Measurements from ENCODE around the gene ADGRF3. TPM values are rescaled to one million over a fixed set of nuclear protein-coding genes. Genes with fewer than 3 reads are reported as not detected.

The ADGRF3 gene
- total and polyA plus RNA-seq, 2 of the 8 experiments (the other 6 are each of a cell fraction or from before 2014, with no cell fraction given): 0.54 to 0.69 TPM

DNA sequence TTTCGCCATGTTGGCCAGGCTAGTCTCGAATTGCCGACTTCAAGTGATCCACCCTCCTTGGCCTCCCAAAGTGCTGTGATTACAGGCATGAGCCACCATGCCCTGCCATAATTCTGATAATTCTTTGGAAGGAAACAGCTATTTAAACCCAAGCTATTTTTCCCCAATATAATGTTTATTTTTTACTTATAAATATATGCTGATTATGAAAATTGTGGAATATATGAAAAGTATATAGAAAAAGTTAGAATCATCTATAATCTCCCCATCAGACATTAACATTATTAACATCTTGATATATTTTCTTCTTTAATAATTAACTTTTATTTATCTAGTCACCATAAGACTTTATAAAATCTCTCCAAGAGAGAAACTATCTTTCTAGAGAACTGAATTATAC, 60.7 kb downstream of the ADGRF3 start:
- FAIRE-seq: no peak
- H2BK120ac ChIP-seq (replicated peaks; ENCODE audit: low read depth, low read length): no peak overlapping the region
- no peaks in the 10 kb centered on the region for H3K27me3 ChIP-seq (replicated peaks in 1 of 4; ENCODE audit: control insufficient read depth in 3 of 4, extremely low read depth in 1 of 4, insufficient read depth in 3 of 4, low read length in 3 of 4)
- H2AFZ ChIP-seq (ENCODE audit: low read length): no peak overlapping the region
- no peak overlapping the region for H3K27ac ChIP-seq (ENCODE audit: low read depth, low read length)
- H4K20me1 ChIP-seq (replicated peaks in 1 of 2; ENCODE audit: control insufficient read depth in 1 of 2, insufficient read depth in 2 of 2, low read length in 2 of 2): no peaks in the 10 kb centered on the region
- DNase-seq (ENCODE audit: low read depth in 1 of 2, low spot score in 2 of 2): no peak
- WGBS, 2 experiments (ENCODE audit: extremely low coverage in 1 of 2, insufficient coverage in 1 of 2, insufficient read length in 1 of 2, insufficient replicate concordance in 2 of 2, low coverage in 1 of 2, low lambda C conversion rate in 2 of 2, missing lambda C conversion rate in 1 of 2): 86% methylated on average over 3 of the region's 3 CpGs; no CpG with 5 or more reads in 1 of the 2 experiments
- no peak overlapping the region for H2BK5ac ChIP-seq (ENCODE audit: low read depth, low read length)
- H3K9me3 ChIP-seq (ENCODE audit: insufficient read depth in 2 of 2, low read depth in 1 of 2, low read length in 1 of 2): no peaks in the 10 kb centered on the region
- no peak overlapping the region for H3K4me3 ChIP-seq (ENCODE audit: extremely low read depth in 1 of 4, insufficient read depth in 2 of 4, low read depth in 3 of 4, low read length in 4 of 4)
- ChIA-PET CTCF (ENCODE audit: partially characterized antibody) (interaction anchor here (0.6 kb wide), 1 partner anchor 336 kb away, joined by 3 read pairs; no protein-coding TSS in a partner anchor), POLR2A (ENCODE audit: partially characterized antibody) (interaction anchor here (1.1 kb wide), 1 partner anchor 14 kb away, joined by 3 read pairs; no protein-coding TSS in a partner anchor)
- no peak overlapping the region for H3K56ac ChIP-seq (replicated peaks; ENCODE audit: insufficient read length, low read depth, low read length)
- H3K36me3 ChIP-seq (ENCODE audit: control insufficient read depth in 2 of 4, insufficient read depth in 4 of 4, low read length in 3 of 4): peaks cover 0 to 39% (median 17%) of the 10 kb centered on the region in 4 experiments; a peak in 6 of 8 replicates
- H3K9ac ChIP-seq (replicated peaks in 1 of 4; ENCODE audit: extremely low read depth in 1 of 4, low read depth in 3 of 4, low read length in 3 of 4): no peak overlapping the region
- H4K91ac ChIP-seq (replicated peaks; ENCODE audit: insufficient read length, low read length): no peak overlapping the region
- H2BK20ac ChIP-seq (ENCODE audit: low read length): no peak overlapping the region
- H2BK12ac ChIP-seq (ENCODE audit: low read depth, low read length): no peak overlapping the region
- H4K8ac ChIP-seq (ENCODE audit: extremely low read depth, insufficient read depth, low read length): no peak overlapping the region
- TF ChIP-seq POU5F1 (IDR thresholded peaks at IDR 0.05; ENCODE audit: low read depth, low read length) (no peak), RNF2 (IDR thresholded peaks at IDR 0.05; ENCODE audit: borderline replicate concordance, low read depth, low read length, missing control alignments, poor library complexity, severe bottlenecking) (no peak)
- TF ChIP-seq, protein P1, sequence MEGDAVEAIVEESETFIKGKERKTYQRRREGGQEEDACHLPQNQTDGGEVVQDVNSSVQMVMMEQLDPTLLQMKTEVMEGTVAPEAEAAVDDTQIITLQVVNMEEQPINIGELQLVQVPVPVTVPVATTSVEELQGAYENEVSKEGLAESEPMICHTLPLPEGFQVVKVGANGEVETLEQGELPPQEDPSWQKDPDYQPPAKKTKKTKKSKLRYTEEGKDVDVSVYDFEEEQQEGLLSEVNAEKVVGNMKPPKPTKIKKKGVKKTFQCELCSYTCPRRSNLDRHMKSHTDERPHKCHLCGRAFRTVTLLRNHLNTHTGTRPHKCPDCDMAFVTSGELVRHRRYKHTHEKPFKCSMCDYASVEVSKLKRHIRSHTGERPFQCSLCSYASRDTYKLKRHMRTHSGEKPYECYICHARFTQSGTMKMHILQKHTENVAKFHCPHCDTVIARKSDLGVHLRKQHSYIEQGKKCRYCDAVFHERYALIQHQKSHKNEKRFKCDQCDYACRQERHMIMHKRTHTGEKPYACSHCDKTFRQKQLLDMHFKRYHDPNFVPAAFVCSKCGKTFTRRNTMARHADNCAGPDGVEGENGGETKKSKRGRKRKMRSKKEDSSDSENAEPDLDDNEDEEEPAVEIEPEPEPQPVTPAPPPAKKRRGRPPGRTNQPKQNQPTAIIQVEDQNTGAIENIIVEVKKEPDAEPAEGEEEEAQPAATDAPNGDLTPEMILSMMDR (IDR thresholded peaks at IDR 0.05; ENCODE audit: control extremely low read depth in 1 of 3, insufficient read depth in 1 of 3, low read depth in 1 of 3, low read length in 3 of 3): no peak
- H3K4me1 ChIP-seq (replicated peaks in 1 of 4; ENCODE audit: control insufficient read depth in 3 of 4, insufficient read depth in 4 of 4, low read length in 3 of 4): no peaks in the 10 kb centered on the region
- no peak overlapping the region for H3K23ac ChIP-seq (ENCODE audit: insufficient read length)
- no peak overlapping the region for H3K18ac ChIP-seq (ENCODE audit: extremely low read depth, low read length)
- no peak overlapping the region for H4K5ac ChIP-seq (ENCODE audit: insufficient read length, low read depth, low read length)
- no peaks in the 10 kb centered on the region for H3K79me2 ChIP-seq (ENCODE audit: control insufficient read depth in 1 of 2, insufficient read depth in 2 of 2, low read length in 2 of 2)
- H2BK15ac ChIP-seq (ENCODE audit: low read length): no peak overlapping the region
- no peak overlapping the region for H3K4me2 ChIP-seq (ENCODE audit: insufficient read depth in 1 of 2, low read depth in 2 of 2, low read length in 2 of 2)
- H3K23me2 ChIP-seq (ENCODE audit: low read depth, low read length): no peaks in the 10 kb centered on the region
- no peak overlapping the region for H3K4ac ChIP-seq (replicated peaks; ENCODE audit: insufficient read length, low read depth, low read length)
- H2AK5ac ChIP-seq (ENCODE audit: low read depth, low read length): no peak overlapping the region
- no peaks in the 10 kb centered on the region; the same call in 1 of the 2 replicates for H3K79me1 ChIP-seq (ENCODE audit: low read depth, low read length)
- no peak overlapping the region for H3K14ac ChIP-seq (ENCODE audit: insufficient read length)
